GM12891 (cell line): Measurements from ENCODE around the gene PTH. TPM values are rescaled to one million over a fixed set of nuclear protein-coding genes. Genes with fewer than 3 reads are reported as not detected.

Experiments
- DNase-seq: peaks from one replicate; pipeline ENCODE4 v3.0.0; 2011; ENCODE audit warnings: low spot score; ENCODE audit not compliant: insufficient read length
- FAIRE-seq: peaks from 2 replicates; lab custom pipeline; 2011; peaks lifted over from hg19 to GRCh38; lab: Jason Lieb, UNC
- PAX5 ChIP-seq: IDR thresholded peaks from 2 replicates; pipeline ENCODE4 v1.6.1; 2011; ENCODE audit warnings: low read length, moderate library complexity, mild to moderate bottlenecking; ENCODE audit not compliant: insufficient read depth, severe bottlenecking
- POLR2A ChIP-seq: IDR thresholded peaks from 2 replicates; pipeline ENCODE4 v1.6.1; 2011; ENCODE audit warnings: low read depth, low read length, control low read depth
- POLR2AphosphoS5 ChIP-seq: IDR thresholded peaks from 2 replicates; pipeline ENCODE4 v1.6.1; 2011; ENCODE audit warnings: low read depth, low read length, control low read depth
- POU2F2 ChIP-seq: IDR thresholded peaks from 2 replicates; pipeline ENCODE4 v1.6.1; 2011; ENCODE audit warnings: low read depth, mild to moderate bottlenecking, control low read depth, low read length, moderate library complexity
- SPI1 ChIP-seq: IDR thresholded peaks from 2 replicates; pipeline ENCODE4 v1.6.1; 2011; ENCODE audit warnings: low read depth, low read length, control low read depth
- TAF1 ChIP-seq: IDR thresholded peaks from 2 replicates; pipeline ENCODE4 v1.6.1; 2011; ENCODE audit warnings: low read depth, low read length, control low read depth
- polyA plus RNA-seq: library from polyadenylated mRNA; unstranded; fragments of >200 nt; gene quantifications from one replicate; pipeline ENCODE4 v1.2.1, GENCODE V29; 2012; ENCODE audit warnings: low read depth, missing spikeins, inconsistent platforms; ENCODE audit not compliant: missing spikeins

The PTH gene
- not detected for polyA plus RNA-seq

- FAIRE-seq (no peak), DNase-seq (no peak)
- TF ChIP-seq POLR2A (no peak), POLR2AphosphoS5 (no peak), TAF1 (no peak), POU2F2 (no peak), PAX5 (no peak), SPI1 (no peak)
Observed at GRCh38 chr11:13495929-13496328, at the start of gene PTH. PTH (minus strand) TSS chr11:13495997; CDS start chr11:13492855, 3,142 bp downstream.

GRCh38 chr11:13538044-13538443, 42.2 kb upstream of the PTH start:
- FAIRE-seq (no peak), DNase-seq (no peak)
- no peak for TF ChIP-seq POLR2AphosphoS5
- TF ChIP-seq SPI1, result no peak
- no peak for TF ChIP-seq POLR2A
- TF ChIP-seq POU2F2, result no peak

DNA sequence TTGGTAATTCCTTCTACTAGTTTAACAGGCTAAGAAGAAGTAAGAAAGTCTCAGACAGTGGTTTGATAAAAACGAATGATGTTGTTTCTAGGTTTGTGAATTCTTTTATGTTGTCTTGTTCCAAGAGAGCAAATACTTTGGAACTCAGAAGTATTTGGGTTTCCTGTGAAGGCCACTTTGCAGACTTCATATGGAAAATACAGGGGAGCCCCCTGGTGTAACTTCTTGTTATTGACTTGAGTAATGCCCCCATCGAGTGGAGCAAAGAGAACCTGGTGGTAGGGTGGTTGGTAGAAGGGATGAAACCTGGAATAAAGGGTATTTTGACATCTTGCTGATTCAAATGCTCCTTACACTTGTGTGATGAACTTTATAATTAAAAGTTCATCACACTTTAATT, 40.0 kb upstream of the PTH start:
- TF ChIP-seq SPI1 (no peak), POLR2AphosphoS5 (no peak), POLR2A (no peak), TAF1 (no peak), POU2F2 (no peak), PAX5 (no peak)
- DNase-seq (no peak), FAIRE-seq (no peak)

DNA sequence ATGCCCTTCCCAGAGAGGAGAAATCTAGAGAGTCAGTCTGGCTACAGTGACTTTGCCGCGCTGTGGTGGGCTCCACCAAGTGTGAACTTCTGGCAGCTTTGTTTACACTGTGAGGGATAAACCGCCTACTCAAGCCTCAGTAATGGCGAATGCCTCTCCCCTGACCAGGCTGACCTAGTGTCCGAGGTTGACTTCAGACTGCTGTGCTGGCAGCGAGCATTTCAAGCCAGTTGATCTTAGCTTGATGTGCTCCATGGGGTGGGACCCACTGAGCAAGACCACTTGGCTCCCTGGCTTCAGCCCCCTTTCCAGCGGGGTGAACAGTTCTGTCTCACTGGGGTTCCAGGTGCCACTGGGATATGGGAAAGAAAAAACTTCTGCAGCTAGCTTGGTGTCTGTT, 38.6 kb upstream of the PTH start:
- DNase-seq (no peak), FAIRE-seq (no peak)
- no peak for TF ChIP-seq POLR2AphosphoS5
- TF ChIP-seq TAF1, result no peak
- no peak for TF ChIP-seq POU2F2
- TF ChIP-seq PAX5, result no peak
- TF ChIP-seq POLR2A, result no peak
- no peak for TF ChIP-seq SPI1

DNA sequence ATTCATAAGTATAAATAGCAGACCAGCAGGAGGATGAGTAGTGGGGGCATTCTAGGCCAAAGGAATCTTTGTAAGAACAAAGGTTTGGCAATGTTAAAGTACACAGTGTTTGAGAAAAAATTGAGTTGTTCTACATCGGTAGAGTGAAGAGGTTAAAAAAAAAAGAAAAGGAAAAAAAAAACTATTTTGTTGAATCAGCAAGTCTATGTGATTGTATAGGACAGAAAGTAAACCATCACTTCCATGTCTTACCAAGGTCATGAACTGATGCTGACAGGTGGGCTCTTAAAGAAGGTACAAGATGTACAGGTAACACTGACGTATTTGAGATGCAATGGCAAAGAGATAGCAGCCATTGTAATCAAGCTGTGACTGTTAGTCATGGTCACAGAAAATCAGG, 29.5 kb upstream of the PTH start:
- no peak for TF ChIP-seq PAX5
- TF ChIP-seq POU2F2, result no peak
- no peak for TF ChIP-seq SPI1
- TF ChIP-seq TAF1, result no peak
- TF ChIP-seq POLR2AphosphoS5, result no peak
- TF ChIP-seq POLR2A, result no peak
- no peak for FAIRE-seq
- DNase-seq, result no peak

GRCh38 chr11:13503393-13503792, 7.6 kb upstream of the PTH start:
- no peak for FAIRE-seq
- no peak for TF ChIP-seq POLR2AphosphoS5
- TF ChIP-seq TAF1, result no peak
- TF ChIP-seq SPI1, result no peak
- no peak for TF ChIP-seq POLR2A
- TF ChIP-seq POU2F2, result no peak
- no peak for TF ChIP-seq PAX5
- no peak for DNase-seq

DNA sequence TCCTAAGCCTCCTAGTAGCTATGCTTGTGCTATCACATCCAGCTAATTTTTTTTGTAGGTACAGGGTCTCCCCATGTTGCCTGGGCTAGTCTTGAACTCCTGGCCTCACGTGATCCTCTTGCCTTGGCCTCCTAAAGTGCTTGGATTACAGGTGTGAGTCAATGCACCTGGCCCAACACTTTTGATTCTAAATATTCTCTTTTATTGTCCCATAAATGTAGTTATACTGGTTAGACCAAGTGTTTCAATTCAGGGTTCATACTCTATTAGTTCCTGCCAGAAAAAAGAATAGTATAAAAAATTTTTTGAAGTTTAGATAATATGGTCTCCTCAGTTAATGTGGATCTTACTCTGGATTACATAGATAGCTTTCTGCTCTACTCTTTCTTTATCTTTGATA, 6.7 kb upstream of the PTH start:
- no peak for DNase-seq
- FAIRE-seq, result no peak
- TF ChIP-seq TAF1 (no peak), POLR2AphosphoS5 (no peak), POLR2A (no peak), POU2F2 (no peak), PAX5 (no peak), SPI1 (no peak)

DNA sequence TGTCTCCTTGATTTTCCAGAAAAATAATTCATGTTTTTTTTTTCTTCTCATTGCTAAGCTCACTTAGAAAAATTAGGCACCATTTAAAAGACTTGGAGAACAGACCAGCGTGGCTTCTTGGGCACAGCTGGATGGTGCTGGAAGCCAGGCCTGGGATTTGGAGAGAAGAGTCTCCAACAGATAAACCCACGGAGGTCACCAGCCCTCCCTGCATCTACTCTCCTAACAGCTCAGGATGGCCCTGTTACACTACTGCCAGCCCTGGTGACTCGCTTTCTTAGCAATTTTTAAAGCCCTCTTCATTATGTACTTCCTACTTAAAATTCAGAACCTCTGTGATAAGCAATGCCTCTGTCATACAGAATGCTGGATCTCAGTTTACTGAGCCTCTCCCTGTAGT, 1.7 kb downstream of the PTH start:
- DNase-seq, result no peak
- FAIRE-seq, result no peak
- TF ChIP-seq POLR2A, result no peak

GRCh38 chr11:13487661-13488030, 8.2 kb downstream of the PTH start:
- FAIRE-seq (no peak), DNase-seq (no peak)
- no peak for TF ChIP-seq POLR2AphosphoS5
- TF ChIP-seq TAF1, result no peak
- TF ChIP-seq POLR2A, result no peak
- TF ChIP-seq PAX5, result no peak
- no peak for TF ChIP-seq SPI1
- TF ChIP-seq POU2F2, result no peak

- no peak for FAIRE-seq
- TF ChIP-seq POU2F2, result no peak
- TF ChIP-seq POLR2AphosphoS5, result no peak
- no peak for TF ChIP-seq SPI1
- TF ChIP-seq POLR2A, result no peak
- no peak for TF ChIP-seq TAF1
- TF ChIP-seq PAX5, result no peak
Observed at GRCh38 chr11:13486926-13487660, 8.7 kb downstream of the PTH start.

DNA sequence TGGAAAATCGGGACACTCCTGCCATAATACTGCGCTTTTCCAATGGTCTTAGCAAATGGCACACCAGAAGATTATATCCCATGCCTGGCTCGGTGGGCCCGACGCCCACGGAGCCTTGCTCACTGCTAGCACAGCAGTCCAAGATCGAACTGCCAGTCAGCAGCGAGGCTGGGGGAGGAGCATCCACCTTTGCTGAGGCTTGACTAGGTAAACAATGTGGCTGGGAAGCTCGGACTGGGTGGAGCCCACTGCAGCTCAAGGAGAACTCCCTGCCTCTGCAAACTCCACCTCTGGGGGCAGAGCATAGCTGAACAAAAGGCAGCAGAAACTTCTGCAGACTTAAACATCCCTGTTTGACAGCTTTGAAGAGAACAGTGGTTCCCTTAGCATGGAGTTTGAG, 15.6 kb downstream of the PTH start:
- TF ChIP-seq POLR2AphosphoS5 (no peak), POU2F2 (no peak), SPI1 (no peak), TAF1 (no peak)
- DNase-seq (no peak), FAIRE-seq (no peak)

More at GRCh38 chr11:13486926-13487660, 8.7 kb downstream of the PTH start:
- no peak for DNase-seq
